ENCODE data around the gene CLEC4M. TPM values are rescaled to one million over a fixed set of nuclear protein-coding genes. Genes with fewer than 3 reads are reported as not detected.
"Not testable (repeated sequence)": the region's sequence is repeated elsewhere in the genome, so short reads cannot be mapped to it uniquely, and the experiment has no call there.

The CLEC4M gene
- total and polyA plus RNA-seq, 8 donors: 1.8 TPM; not detected in 7

GRCh38 chr19:7790416-7790815 is 27.4 kb downstream of the CLEC4M start:
- no peak overlapping the region for H3K27ac ChIP-seq
- intact Hi-C loops (cut with DNase I; ENCODE audit: low total_unique reads): no loop called here
- no peak for TF ChIP-seq POLR2A (IDR thresholded peaks at IDR 0.05)
- TF ChIP-seq POLR2AphosphoS5 (IDR thresholded peaks at IDR 0.05): no peak
- no peak for TF ChIP-seq CTCF (IDR thresholded peaks at IDR 0.05)
- TF ChIP-seq EP300 (IDR thresholded peaks at IDR 0.05): no peak
- peaks cover 0 to 2% (median 0%) of the 10 kb centered on the region in 4 donors for H3K9me3 ChIP-seq
- no peaks in the 10 kb centered on the region for H3K36me3 ChIP-seq
- 82 to 93% (median 88%) methylated on average over 14 of the region's 14 CpGs for WGBS, 5 donors
- peaks cover 18 to 64% (median 34%) of the 10 kb centered on the region in 3 donors for H3K27me3 ChIP-seq
- H3K4me3 ChIP-seq: no peak overlapping the region
- no peak for DNase-seq
- peaks cover 0 to 24% (median 13%) of the 10 kb centered on the region in 4 donors for H3K4me1 ChIP-seq

GRCh38 chr19:7792281-7792680 is 29.2 kb downstream of the CLEC4M start:
- intact Hi-C loops (cut with DNase I; ENCODE audit: low total_unique reads): no loop called here
- peak in 1 of 2 donors; percentile 42 for DNase-seq
- Histone ChIP-seq H3K27ac (no peak overlapping the region), H3K36me3 (no peaks in the 10 kb centered on the region), H3K27me3 (peaks cover 18 to 51% (median 30%) of the 10 kb centered on the region in 3 donors), H3K9me3 (no peaks in the 10 kb centered on the region), H3K4me3 (no peak overlapping the region), H3K4me1 (peaks cover 0 to 24% (median 13%) of the 10 kb centered on the region in 4 donors)
- 31 to 38% (median 35%) methylated on average over 6 to 7 of the region's 7 CpGs for WGBS, 5 donors
- no peak for TF ChIP-seq POLR2AphosphoS5 (IDR thresholded peaks at IDR 0.05)
- no peak for TF ChIP-seq EP300 (IDR thresholded peaks at IDR 0.05)
- no peak for TF ChIP-seq CTCF (IDR thresholded peaks at IDR 0.05)
- no peak for TF ChIP-seq POLR2A (IDR thresholded peaks at IDR 0.05)

GRCh38 chr19:7792701-7793100 is 29.7 kb downstream of the CLEC4M start:
- H3K27ac ChIP-seq; H3K4me3 ChIP-seq; DNase-seq; intact Hi-C loops (cut with DNase I; ENCODE audit: low total_unique reads); H3K36me3 ChIP-seq; H3K9me3 ChIP-seq: not testable (repeated sequence)
- 84 to 89% (median 86%) methylated on average over 7 of the region's 7 CpGs for WGBS, 5 donors
- peaks cover 18 to 51% (median 29%) of the 10 kb centered on the region in 3 donors for H3K27me3 ChIP-seq
- H3K4me1 ChIP-seq: peaks cover 0 to 20% (median 13%) of the 10 kb centered on the region in 4 donors

GRCh38 chr19:7793493-7793892 is 30.4 kb downstream of the CLEC4M start:
- H3K27ac ChIP-seq: no peak overlapping the region
- 74 to 89% (median 83%) methylated on average over 3 of the region's 3 CpGs for WGBS, 5 donors
- H3K27me3 ChIP-seq: peaks cover 10 to 51% (median 29%) of the 10 kb centered on the region in 3 donors
- H3K36me3 ChIP-seq: no peaks in the 10 kb centered on the region
- intact Hi-C loops (cut with DNase I; ENCODE audit: low total_unique reads): no loop called here
- H3K9me3 ChIP-seq: no peaks in the 10 kb centered on the region
- peaks cover 0 to 12% (median 10%) of the 10 kb centered on the region in 4 donors for H3K4me1 ChIP-seq
- no peak overlapping the region for H3K4me3 ChIP-seq
- DNase-seq: no peak
- no peak for TF ChIP-seq CTCF (IDR thresholded peaks at IDR 0.05)

- Histone ChIP-seq H3K4me1 (peaks cover 0 to 17% (median 14%) of the 10 kb centered on the region in 4 donors), H3K4me3 (no peak overlapping the region), H3K36me3 (no peaks in the 10 kb centered on the region), H3K27ac (no peak overlapping the region), H3K9me3 (peaks cover 0 to 3% (median 1%) of the 10 kb centered on the region in 4 donors), H3K27me3 (peaks cover 0 to 48% (median 21%) of the 10 kb centered on the region in 3 donors)
- no peak for TF ChIP-seq POLR2AphosphoS5 (IDR thresholded peaks at IDR 0.05)
- TF ChIP-seq POLR2A (IDR thresholded peaks at IDR 0.05): no peak
- TF ChIP-seq EP300 (IDR thresholded peaks at IDR 0.05): no peak
- no peak for TF ChIP-seq CTCF (IDR thresholded peaks at IDR 0.05)
- no peak for DNase-seq
- 49 to 64% (median 59%) methylated on average over 8 of the region's 8 CpGs for WGBS, 5 donors
- intact Hi-C loops (cut with DNase I; ENCODE audit: low total_unique reads): no loop called here
Observed at GRCh38 chr19:7795555-7796161, 32.6 kb downstream of the CLEC4M start.
